Colon (tissue), 2 donors: ENCODE measurements around the gene ZC3H10.
"Not testable (repeated sequence)": the region's sequence is repeated elsewhere in the genome, so short reads cannot be mapped to it uniquely, and the experiment has no call there.

Source experiments
- FAIRE-seq: peaks from 2 replicates; lab custom pipeline; 2012; peaks lifted over from hg19 to GRCh38; lab: Jason Lieb, UNC
- donor health status: control.
- donor health status: control.

The ZC3H10 gene

GRCh38 chr12:56117778-56118687, at the start of gene ZC3H10:
Gene ZC3H10, plus strand, starts transcription at chr12:56118266. Its CDS starts 2,297 bp downstream, at chr12:56120563.
- FAIRE-seq = no peak

GRCh38 chr12:56071648-56072047, 46.4 kb upstream of the ZC3H10 start:
- FAIRE-seq = no peak

- FAIRE-seq = no peak
Measured at GRCh38 chr12:56074396-56074795, 43.7 kb upstream of the ZC3H10 start.

- FAIRE-seq = not testable (repeated sequence)
Measured at GRCh38 chr12:56077966-56078365, 40.1 kb upstream of the ZC3H10 start.

- FAIRE-seq = no peak
Measured at GRCh38 chr12:56078427-56078826, 39.6 kb upstream of the ZC3H10 start.

GRCh38 chr12:56078931-56079722, 38.9 kb upstream of the ZC3H10 start:
- FAIRE-seq = no peak

GRCh38 chr12:56079723-56080555, 38.1 kb upstream of the ZC3H10 start, which contains the start of gene ERBB3:
Gene ERBB3, plus strand, starts transcription at chr12:56080165. Its CDS starts 136 bp downstream, at chr12:56080301.
- no peak for FAIRE-seq

- no peak for FAIRE-seq
Measured at GRCh38 chr12:56080556-56081138, 37.4 kb upstream of the ZC3H10 start.

- no peak for FAIRE-seq
Measured at GRCh38 chr12:56081393-56082347, 36.4 kb upstream of the ZC3H10 start.

- FAIRE-seq = no peak
Measured at GRCh38 chr12:56082382-56082781, 35.7 kb upstream of the ZC3H10 start.

GRCh38 chr12:56082967-56083366, 35.1 kb upstream of the ZC3H10 start:
- FAIRE-seq = no peak

GRCh38 chr12:56084958-56085543, 33.0 kb upstream of the ZC3H10 start:
- no peak for FAIRE-seq

GRCh38 chr12:56086096-56086495, 32.0 kb upstream of the ZC3H10 start:
- no peak for FAIRE-seq

- FAIRE-seq = no peak
Measured at GRCh38 chr12:56086608-56087007, 31.5 kb upstream of the ZC3H10 start.

- no peak for FAIRE-seq
Measured at GRCh38 chr12:56087220-56087619, 30.8 kb upstream of the ZC3H10 start.

GRCh38 chr12:56097738-56098137, 20.3 kb upstream of the ZC3H10 start:
- FAIRE-seq = no peak

GRCh38 chr12:56098592-56098991, 19.5 kb upstream of the ZC3H10 start:
- FAIRE-seq = no peak

GRCh38 chr12:56099787-56100186, 18.3 kb upstream of the ZC3H10 start:
- no peak for FAIRE-seq

GRCh38 chr12:56101045-56101444, 17.0 kb upstream of the ZC3H10 start:
- no peak for FAIRE-seq

- no peak for FAIRE-seq
Measured at GRCh38 chr12:56102683-56103065, 15.4 kb upstream of the ZC3H10 start.
